Measurements from ENCODE around the gene MOB3A.
A peak's percentile ranks its signal among the peaks of the same experiment; 100 is the strongest.

MOB3A gene

DNA sequence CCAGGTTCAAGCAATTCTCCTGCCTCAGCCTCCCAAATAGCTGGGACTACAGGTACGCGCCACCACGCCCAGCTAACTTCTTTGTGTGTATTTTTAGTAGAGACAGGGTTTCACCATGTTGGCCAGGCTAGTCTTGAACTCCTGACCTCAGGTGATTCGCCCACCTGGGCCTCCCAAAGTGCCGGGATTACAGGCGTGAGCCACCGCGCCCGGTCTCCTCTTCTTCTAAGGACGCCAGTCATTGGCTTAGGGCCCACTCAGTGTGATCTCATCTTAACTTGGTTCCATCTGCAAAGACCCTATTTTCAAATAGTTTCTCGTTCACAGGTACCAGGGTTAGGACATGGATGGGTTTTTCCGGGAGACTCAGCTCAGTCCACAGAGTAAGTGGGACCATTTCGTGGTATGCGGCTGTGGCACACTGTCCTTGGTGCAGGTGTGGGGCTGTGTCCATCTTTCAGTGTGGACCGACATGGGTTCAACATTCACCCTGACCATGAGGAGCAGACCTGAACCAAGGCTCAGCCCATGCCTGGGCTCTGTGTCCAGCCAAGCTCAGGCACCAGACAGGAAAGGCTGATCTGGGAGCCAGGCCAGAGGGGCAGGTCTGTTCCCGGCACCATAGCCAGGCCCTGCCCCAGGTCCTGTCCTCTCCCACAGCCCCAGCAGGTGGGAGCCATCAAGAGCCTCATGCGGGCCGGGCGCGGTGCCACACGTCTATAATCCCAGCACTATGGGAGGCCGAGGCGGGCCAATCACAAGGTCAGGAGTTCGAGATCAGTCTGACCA, 42.3 kb downstream of the MOB3A start:
- Histone ChIP-seq H3K4me3 (ENCODE audit: low read length, poor library complexity, severe bottlenecking) (peak overlapping the region; percentile 55), H4K20me1 (ENCODE audit: insufficient read depth, low read length, poor library complexity, severe bottlenecking) (peaks cover 20% of the 10 kb centered on the region), H3K36me3 (ENCODE audit: insufficient read depth, low read length) (no peaks in the 10 kb centered on the region), H3K9me2 (replicated peaks; ENCODE audit: low read depth, low read length) (no peaks in the 10 kb centered on the region), H3K9me3 (ENCODE audit: insufficient read depth, low read depth, low read length) (no peaks in the 10 kb centered on the region), H3F3A (ENCODE audit: low read depth) (no peaks in the 10 kb centered on the region), H3K9ac (ENCODE audit: low read depth, low read length, poor library complexity, severe bottlenecking) (peak overlapping the region; percentile 6), H3K27me3 (ENCODE audit: insufficient read depth, low read length, poor library complexity, severe bottlenecking) (no peaks in the 10 kb centered on the region), H2AFZ (ENCODE audit: low read length) (no peak overlapping the region), H3K4me2 (ENCODE audit: low read depth, low read length, poor library complexity, severe bottlenecking) (peak overlapping the region; percentile 47), H3K4me1 (ENCODE audit: insufficient read depth, low read length, poor library complexity, severe bottlenecking) (peaks cover 54% of the 10 kb centered on the region), H3K79me2 (ENCODE audit: insufficient read depth, low read length) (peaks cover 46% of the 10 kb centered on the region)
- TF ChIP-seq EZH2phosphoT487 (IDR thresholded peaks at IDR 0.05; ENCODE audit: borderline replicate concordance), result no peak
- TF ChIP-seq CTCF (conservative IDR thresholded peaks at IDR 0.05; ENCODE audit: low read length), result no peak

DNA sequence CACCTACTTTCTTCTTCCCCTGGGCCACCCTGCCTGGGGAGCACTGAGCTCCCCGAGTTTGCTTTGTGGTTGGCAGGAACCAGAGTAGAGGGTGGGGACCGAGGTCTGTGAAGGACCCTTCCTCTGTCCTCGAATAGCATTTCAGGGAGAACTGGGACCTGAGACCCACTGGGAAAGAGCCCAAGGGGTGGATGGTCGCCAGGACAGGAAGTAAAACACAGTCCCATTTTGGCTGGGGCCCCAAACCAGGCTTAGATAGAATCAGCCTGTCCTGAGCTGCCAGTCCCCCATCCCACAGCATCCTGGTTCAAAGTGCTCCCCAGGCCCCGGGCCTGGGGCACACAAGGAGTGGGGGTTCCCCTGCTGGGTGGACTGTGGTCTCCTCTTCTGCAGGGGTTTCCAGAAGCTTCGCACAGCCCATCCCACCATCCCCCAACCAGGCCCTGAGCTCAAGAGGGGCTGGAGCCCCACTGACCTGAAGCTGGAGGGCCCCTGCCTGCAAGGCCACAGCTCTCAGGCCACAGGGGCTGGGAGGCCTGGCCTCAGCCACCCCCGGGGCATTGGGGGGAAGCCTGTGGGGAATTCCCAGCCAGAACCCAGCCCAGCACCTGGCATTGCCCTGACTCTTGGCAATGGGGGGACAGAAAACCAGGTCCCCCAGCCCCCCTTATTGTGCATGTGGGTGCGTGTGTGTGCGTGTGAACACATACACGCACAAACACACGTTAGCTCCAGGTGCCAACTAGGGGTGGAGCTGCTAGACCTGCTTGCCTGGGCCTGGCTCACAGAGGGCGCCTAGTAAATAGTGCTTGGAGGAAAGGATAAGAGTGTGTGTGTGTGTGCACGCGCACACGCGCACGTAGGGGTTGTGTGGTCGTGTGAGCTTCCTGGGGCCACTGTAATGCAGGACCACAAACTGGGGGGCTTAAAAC, 44.1 kb downstream of the MOB3A start:
- no peaks in the 10 kb centered on the region for H3F3A ChIP-seq (ENCODE audit: low read depth)
- no peaks in the 10 kb centered on the region for H3K36me3 ChIP-seq (ENCODE audit: insufficient read depth, low read length)
- H3K4me1 ChIP-seq (ENCODE audit: insufficient read depth, low read length, poor library complexity, severe bottlenecking), result peaks cover 61% of the 10 kb centered on the region
- peak overlapping the region; percentile 72 for H3K9ac ChIP-seq (ENCODE audit: low read depth, low read length, poor library complexity, severe bottlenecking)
- no peaks in the 10 kb centered on the region for H3K9me2 ChIP-seq (replicated peaks; ENCODE audit: low read depth, low read length)
- 0 out of 2 replicates have a peak overlapping the region, but pooled peaks have one; percentile 47 for H2AFZ ChIP-seq (ENCODE audit: low read length)
- no peaks in the 10 kb centered on the region for H3K27me3 ChIP-seq (ENCODE audit: insufficient read depth, low read length, poor library complexity, severe bottlenecking)
- peak overlapping the region; percentile 70 for H3K4me2 ChIP-seq (ENCODE audit: low read depth, low read length, poor library complexity, severe bottlenecking)
- H3K79me2 ChIP-seq (ENCODE audit: insufficient read depth, low read length), result peaks cover 56% of the 10 kb centered on the region
- TF ChIP-seq CTCF (conservative IDR thresholded peaks at IDR 0.05; ENCODE audit: low read length) (0 out of 2 replicates have a peak, but pooled peaks have one; percentile 22), EZH2phosphoT487 (IDR thresholded peaks at IDR 0.05; ENCODE audit: borderline replicate concordance) (no peak)
- H3K4me3 ChIP-seq (ENCODE audit: low read length, poor library complexity, severe bottlenecking), result peak overlapping the region; percentile 73
- H3K9me3 ChIP-seq (ENCODE audit: insufficient read depth, low read depth, low read length), result no peaks in the 10 kb centered on the region
- peaks cover 37% of the 10 kb centered on the region for H4K20me1 ChIP-seq (ENCODE audit: insufficient read depth, low read length, poor library complexity, severe bottlenecking)

GRCh38 chr19:2050991-2051772, 44.9 kb downstream of the MOB3A start, which contains the start of gene MKNK2:
TSS of gene MKNK2 (minus strand) at chr19:2051244. CDS start at chr19:2050851, 393 bp downstream.
- Histone ChIP-seq H3K4me2 (ENCODE audit: low read depth, low read length, poor library complexity, severe bottlenecking) (peak within 1 kb of the TSS; percentile 85), H3K9ac (ENCODE audit: low read depth, low read length, poor library complexity, severe bottlenecking) (peak within 1 kb of the TSS; percentile 84), H2AFZ (ENCODE audit: low read length) (no peak within 1 kb of the TSS), H3F3A (ENCODE audit: low read depth) (no peaks in the 10 kb centered on the region), H3K36me3 (ENCODE audit: insufficient read depth, low read length) (no peaks in the 10 kb centered on the region), H3K9me2 (replicated peaks; ENCODE audit: low read depth, low read length) (no peaks in the 10 kb centered on the region), H3K4me1 (ENCODE audit: insufficient read depth, low read length, poor library complexity, severe bottlenecking) (peaks cover 59% of the 10 kb centered on the region), H4K20me1 (ENCODE audit: insufficient read depth, low read length, poor library complexity, severe bottlenecking) (peaks cover 46% of the 10 kb centered on the region), H3K27me3 (ENCODE audit: insufficient read depth, low read length, poor library complexity, severe bottlenecking) (no peaks in the 10 kb centered on the region), H3K9me3 (ENCODE audit: insufficient read depth, low read depth, low read length) (no peaks in the 10 kb centered on the region), H3K4me3 (ENCODE audit: low read length, poor library complexity, severe bottlenecking) (peak within 1 kb of the TSS; percentile 79), H3K79me2 (ENCODE audit: insufficient read depth, low read length) (peaks cover 61% of the 10 kb centered on the region)
- TF ChIP-seq EZH2phosphoT487 (IDR thresholded peaks at IDR 0.05; ENCODE audit: borderline replicate concordance) (no peak), CTCF (conservative IDR thresholded peaks at IDR 0.05; ENCODE audit: low read length) (peak; percentile 44)

Measured in Loucy (cell line).